Smooth muscle cell (in vitro differentiated cells): ENCODE results near the gene PRKCZ. TPM values are rescaled to one million over a fixed set of nuclear protein-coding genes. Genes with fewer than 3 reads are reported as not detected.

Experiments
- DNase-seq: peaks from one replicate; lab custom pipeline; 2025; ENCODE audit not compliant: unreplicated experiment; lab: John Stamatoyannopoulos, UW
- H2AFZ ChIP-seq: fragments of 200-600 bp; sonication (generic); 2 replicates; pipeline ENCODE4 v1.6.0; 2016; ENCODE audit warnings: antibody characterized with exemption, low read depth, mild to moderate bottlenecking
- H3F3A ChIP-seq: fragments of 200-600 bp; sonication (generic); 2 replicates; pipeline ENCODE4 v1.6.0; 2017; ENCODE audit warnings: antibody characterized with exemption, low read depth
- H3K27ac ChIP-seq: fragments of 200-600 bp; sonication (generic); 2 replicates; pipeline ENCODE4 v1.5.1; 2016; ENCODE audit warnings: low read depth, mild to moderate bottlenecking
- H3K27me3 ChIP-seq: fragments of 200-600 bp; sonication (generic); 2 replicates; pipeline ENCODE4 v1.6.1; 2016; ENCODE audit warnings: low read depth, mild to moderate bottlenecking
- H3K36me3 ChIP-seq: fragments of 200-600 bp; sonication (generic); 2 replicates; pipeline ENCODE4 v1.5.1; 2016; ENCODE audit warnings: low read depth
- H3K4me1 ChIP-seq: fragments of 200-600 bp; sonication (generic); 2 replicates; pipeline ENCODE4 v1.5.1; 2016; ENCODE audit warnings: low read depth
- H3K4me2 ChIP-seq: fragments of 200-600 bp; sonication (generic); 2 replicates; pipeline ENCODE4 v1.6.0; 2016; ENCODE audit warnings: mild to moderate bottlenecking
- H3K4me3 ChIP-seq: fragments of 200-600 bp; sonication (generic); 2 replicates; pipeline ENCODE4 v1.5.1; 2016; ENCODE audit warnings: mild to moderate bottlenecking
- H3K79me2 ChIP-seq: fragments of 200-600 bp; sonication (generic); 2 replicates; pipeline ENCODE4 v1.6.0; 2016; ENCODE audit warnings: low read depth, mild to moderate bottlenecking
- H3K9ac ChIP-seq: fragments of 200-600 bp; sonication (generic); 2 replicates; pipeline ENCODE4 v1.6.0; 2016; ENCODE audit warnings: low read depth
- H3K9me3 ChIP-seq: fragments of 200-600 bp; sonication (generic); replicated peaks from 2 replicates; pipeline ENCODE4 v1.5.1; 2016; ENCODE audit warnings: low read depth
- H4K20me1 ChIP-seq: fragments of 200-600 bp; sonication (generic); 2 replicates; pipeline ENCODE4 v1.6.0; 2016; ENCODE audit warnings: low read depth
- CTCF ChIP-seq: fragments of 200-600 bp; sonication (generic); IDR thresholded peaks from 2 replicates; pipeline ENCODE4 v1.5.1; 2017; ENCODE audit warnings: borderline replicate concordance, mild to moderate bottlenecking, antibody characterized with exemption; ENCODE audit not compliant: insufficient read depth, poor library complexity, severe bottlenecking
- WGBS: methylation state at CpG from one replicate; pipeline ENCODE4 v1.1.7; 2016; ENCODE audit warnings: low lambda C conversion rate; 5-methylcytosine and 5-hydroxymethylcytosine counted together
- polyA plus RNA-seq: library from polyadenylated mRNA; unstranded; fragments of >200 nt; fragmentation: Nextera tagmentation; extraction: Ambion mirVana; gene quantifications from 2 replicates; pipeline ENCODE4 v1.2.1, GENCODE V29; 2016
- total RNA-seq: library from RNA; depleted of rRNA; stranded (reverse); fragments of >200 nt; gene quantifications from 2 replicates; pipeline ENCODE4 v1.2.3, GENCODE V29; 2014

The PRKCZ gene
- total and polyA plus RNA-seq, 2 experiments from 2014 or later = 5.8 to 10.3 TPM

- H3K27me3 ChIP-seq = no peaks in the 10 kb centered on the region
- H3K9ac ChIP-seq = no peak overlapping the region
- no peaks in the 10 kb centered on the region for H3K9me3 ChIP-seq
- TF ChIP-seq CTCF = no peak
- WGBS = 94% methylated on average over 12 of the region's 12 CpGs
- H3K27ac ChIP-seq = no peak overlapping the region
- no peak overlapping the region for H3K4me2 ChIP-seq
- H2AFZ ChIP-seq = no peak overlapping the region
- no peaks in the 10 kb centered on the region for H3K4me1 ChIP-seq
- no peaks in the 10 kb centered on the region for H4K20me1 ChIP-seq
- DNase-seq = no peak
- no peaks in the 10 kb centered on the region for H3F3A ChIP-seq
- H3K36me3 ChIP-seq = no peaks in the 10 kb centered on the region
- H3K79me2 ChIP-seq = no peaks in the 10 kb centered on the region
- no peak overlapping the region for H3K4me3 ChIP-seq
Measured at GRCh38 chr1:2168535-2168934, 118.3 kb downstream of the PRKCZ start.

- Histone ChIP-seq H3K36me3 (no peaks in the 10 kb centered on the region), H3K9me3 (no peaks in the 10 kb centered on the region), H3K4me3 (no peak overlapping the region), H3K4me2 (no peak overlapping the region), H3F3A (no peaks in the 10 kb centered on the region), H3K4me1 (no peaks in the 10 kb centered on the region), H3K9ac (no peak overlapping the region), H2AFZ (no peak overlapping the region), H4K20me1 (no peaks in the 10 kb centered on the region), H3K27ac (no peak overlapping the region), H3K79me2 (no peaks in the 10 kb centered on the region), H3K27me3 (no peaks in the 10 kb centered on the region)
- DNase-seq = no peak
- no peak for TF ChIP-seq CTCF
- WGBS = 97% methylated on average over 27 of the region's 43 CpGs
Measured at GRCh38 chr1:2169200-2169836, 119.1 kb downstream of the PRKCZ start.

GRCh38 chr1:2170211-2170610, 120.0 kb downstream of the PRKCZ start:
- Histone ChIP-seq H3F3A (no peaks in the 10 kb centered on the region), H3K4me1 (no peaks in the 10 kb centered on the region), H3K27ac (no peak overlapping the region), H3K9me3 (no peaks in the 10 kb centered on the region), H3K9ac (no peak overlapping the region), H3K27me3 (no peaks in the 10 kb centered on the region), H4K20me1 (no peaks in the 10 kb centered on the region), H3K79me2 (no peaks in the 10 kb centered on the region), H3K36me3 (no peaks in the 10 kb centered on the region), H3K4me2 (no peak overlapping the region), H3K4me3 (no peak overlapping the region), H2AFZ (no peak overlapping the region)
- TF ChIP-seq CTCF = no peak
- WGBS = 86% methylated on average over 11 of the region's 11 CpGs
- no peak for DNase-seq

- no peak overlapping the region for H2AFZ ChIP-seq
- H3K27ac ChIP-seq = no peak overlapping the region
- no peaks in the 10 kb centered on the region for H3F3A ChIP-seq
- WGBS = 96% methylated on average over 26 of the region's 26 CpGs
- H3K4me1 ChIP-seq = no peaks in the 10 kb centered on the region
- no peaks in the 10 kb centered on the region for H4K20me1 ChIP-seq
- no peak for TF ChIP-seq CTCF
- H3K27me3 ChIP-seq = no peaks in the 10 kb centered on the region
- no peaks in the 10 kb centered on the region for H3K36me3 ChIP-seq
- no peak overlapping the region for H3K4me2 ChIP-seq
- no peaks in the 10 kb centered on the region for H3K79me2 ChIP-seq
- DNase-seq = no peak
- no peak overlapping the region for H3K4me3 ChIP-seq
- no peaks in the 10 kb centered on the region for H3K9me3 ChIP-seq
- no peak overlapping the region for H3K9ac ChIP-seq
Measured at GRCh38 chr1:2172012-2172411, 121.8 kb downstream of the PRKCZ start.
